Activated naive CD8-positive, alpha-beta T cell treated with anti-CD3 and anti-CD28 coated beads, Interleukin-2, amount 10 ng/mL, durations not matched to agents 7 days and 5 days (primary cell): ENCODE data around the gene CD164L2. TPM values are rescaled to one million over a fixed set of nuclear protein-coding genes. Genes with fewer than 3 reads are reported as not detected.

ENCODE experiments used
- ATAC-seq: fragments of 150-1000 bp; cut with Tn5 transposase; one replicate; pipeline ENCODE4 v1.10.0; 2021; ENCODE audit warnings: low read depth, moderate library complexity
- POLR2A ChIA-PET: fragments of 350-600 bp; sonication (Branson Sonifier 250); formaldehyde crosslinking; loops from one replicate; lab custom pipeline; 2021; ENCODE audit warnings: antibody characterized with exemption; lab: Charles Lee
- DNase-seq: peaks from one replicate; pipeline ENCODE4 v3.0.0; 2021
- H3K27ac Mint-ChIP-seq: one replicate; pipeline ENCODE4 v1.8.0; 2022; ENCODE audit warnings: mild to moderate bottlenecking, mixed read lengths
- H3K27me3 Mint-ChIP-seq: one replicate; pipeline ENCODE4 v1.8.0; 2022; ENCODE audit warnings: mild to moderate bottlenecking, moderate library complexity, mixed read lengths
- H3K36me3 Mint-ChIP-seq: one replicate; pipeline ENCODE4 v1.8.0; 2021; ENCODE audit warnings: mild to moderate bottlenecking, mixed read lengths
- H3K4me1 Mint-ChIP-seq: one replicate; pipeline ENCODE4 v1.8.0; 2021; ENCODE audit warnings: mixed read lengths
- H3K4me3 Mint-ChIP-seq: one replicate; pipeline ENCODE4 v1.8.0; 2022; ENCODE audit warnings: mild to moderate bottlenecking, moderate library complexity, mixed read lengths
- H3K9me3 Mint-ChIP-seq: one replicate; pipeline ENCODE4 v1.8.0; 2021; ENCODE audit warnings: mixed read lengths
- total RNA-seq, 2 experiments: library from RNA; stranded (reverse); gene quantifications; one replicate each; pipeline ENCODE4 v1.2.3, GENCODE V29; 2021

The CD164L2 gene
- total RNA-seq, 2 experiments from 2014 or later, result not detected

GRCh38 chr1:27342778-27343638 lies 40.1 kb downstream of the CD164L2 start:
- Mint-ChIP-seq H3K4me3 (peak overlapping the region; percentile 94), H3K27me3 (no peaks in the 10 kb centered on the region), H3K27ac (peak overlapping the region; percentile 96), H3K36me3 (peaks cover 9% of the 10 kb centered on the region), H3K9me3 (no peaks in the 10 kb centered on the region), H3K4me1 (peaks cover 31% of the 10 kb centered on the region)
- peak; percentile 75 for DNase-seq
- POLR2A ChIA-PET, result interaction anchor here (1.1 to 3.1 kb wide), 6 partner anchors 10 to 329 kb away, joined by 3 to 29 read pairs (median 9); partner anchors contain the start of genes IFI6 and TMEM222
- ATAC-seq, result peak; percentile 73

- POLR2A ChIA-PET, result interaction anchor here (0.6 to 3.1 kb wide), 12 partner anchors 8 to 384 kb away, joined by 3 to 23 read pairs (median 4); partner anchors contain the start of genes FAM76A, MAP3K6 and TMEM222
- DNase-seq (peak; percentile 59), ATAC-seq (peak; percentile 50)
- H3K36me3 Mint-ChIP-seq, result peaks cover 9% of the 10 kb centered on the region
- peak overlapping the region; percentile 96 for H3K27ac Mint-ChIP-seq
- H3K27me3 Mint-ChIP-seq, result no peaks in the 10 kb centered on the region
- H3K4me3 Mint-ChIP-seq, result peak overlapping the region; percentile 94
- no peaks in the 10 kb centered on the region for H3K9me3 Mint-ChIP-seq
- peaks cover 29% of the 10 kb centered on the region for H3K4me1 Mint-ChIP-seq
Observed at GRCh38 chr1:27342391-27342777, 40.7 kb downstream of the CD164L2 start.

GRCh38 chr1:27341525-27342252 lies 41.4 kb downstream of the CD164L2 start, which contains the start of gene SYTL1:
Gene SYTL1, plus strand, starts transcription at chr1:27342022. Its CDS starts 3,313 bp downstream, at chr1:27345335.
- H3K4me1 Mint-ChIP-seq, result peaks cover 29% of the 10 kb centered on the region
- no peaks in the 10 kb centered on the region for H3K27me3 Mint-ChIP-seq
- no peaks in the 10 kb centered on the region for H3K9me3 Mint-ChIP-seq
- peaks cover 8% of the 10 kb centered on the region for H3K36me3 Mint-ChIP-seq
- POLR2A ChIA-PET, result interaction anchor here (0.6 to 3.1 kb wide), 12 partner anchors 8 to 384 kb away, joined by 3 to 23 read pairs (median 4); partner anchors contain the start of genes FAM76A, MAP3K6 and TMEM222
- peak; percentile 79 for ATAC-seq
- peak; percentile 82 for DNase-seq
- peak within 1 kb of the TSS; percentile 96 for H3K27ac Mint-ChIP-seq
- peak within 1 kb of the TSS; percentile 94 for H3K4me3 Mint-ChIP-seq

GRCh38 chr1:27339213-27339612 lies 43.9 kb downstream of the CD164L2 start:
- DNase-seq (no peak), ATAC-seq (no peak)
- H3K4me3 Mint-ChIP-seq, result no peak overlapping the region
- no peaks in the 10 kb centered on the region for H3K27me3 Mint-ChIP-seq
- H3K9me3 Mint-ChIP-seq, result no peaks in the 10 kb centered on the region
- H3K27ac Mint-ChIP-seq, result peak overlapping the region; percentile 39
- POLR2A ChIA-PET, result interaction anchor here (1.0 kb wide), 1 partner anchor 16 kb away, joined by 3 read pairs; no protein-coding TSS in a partner anchor
- peaks cover 10% of the 10 kb centered on the region for H3K36me3 Mint-ChIP-seq
- peaks cover 25% of the 10 kb centered on the region for H3K4me1 Mint-ChIP-seq

GRCh38 chr1:27338751-27339150 lies 44.4 kb downstream of the CD164L2 start:
- DNase-seq, result no peak
- POLR2A ChIA-PET, result interaction anchor here (0.9 kb wide), 1 partner anchor 18 kb away, joined by 3 read pairs; no protein-coding TSS in a partner anchor
- Mint-ChIP-seq H3K4me1 (peaks cover 24% of the 10 kb centered on the region), H3K27me3 (no peaks in the 10 kb centered on the region), H3K9me3 (no peaks in the 10 kb centered on the region), H3K36me3 (peaks cover 12% of the 10 kb centered on the region), H3K4me3 (no peak overlapping the region), H3K27ac (peak overlapping the region; percentile 71)
- ATAC-seq, result no peak

GRCh38 chr1:27336756-27337155 lies 46.4 kb downstream of the CD164L2 start:
- Mint-ChIP-seq H3K4me3 (no peak overlapping the region), H3K27me3 (no peaks in the 10 kb centered on the region), H3K4me1 (peaks cover 22% of the 10 kb centered on the region), H3K27ac (no peak overlapping the region), H3K36me3 (peaks cover 9% of the 10 kb centered on the region), H3K9me3 (no peaks in the 10 kb centered on the region)
- DNase-seq, result no peak
- no peak for ATAC-seq
- POLR2A ChIA-PET, result interaction anchor here (1.3 kb wide), 1 partner anchor 11 kb away, joined by 3 read pairs; no protein-coding TSS in a partner anchor

GRCh38 chr1:27335506-27336422 lies 47.4 kb downstream of the CD164L2 start:
- Mint-ChIP-seq H3K9me3 (no peaks in the 10 kb centered on the region), H3K36me3 (peaks cover 9% of the 10 kb centered on the region), H3K27ac (no peak overlapping the region), H3K4me3 (no peak overlapping the region), H3K4me1 (peaks cover 17% of the 10 kb centered on the region), H3K27me3 (no peaks in the 10 kb centered on the region)
- POLR2A ChIA-PET, result interaction anchor here (1.3 to 1.5 kb wide), 2 partner anchors 10 to 13 kb away, joined by 3 to 4 read pairs; partner anchors contain the start of gene TMEM222
- DNase-seq (no peak), ATAC-seq (no peak)

- Mint-ChIP-seq H3K9me3 (no peaks in the 10 kb centered on the region), H3K36me3 (peaks cover 9% of the 10 kb centered on the region), H3K27ac (no peak overlapping the region), H3K4me3 (no peak overlapping the region), H3K4me1 (peaks cover 14% of the 10 kb centered on the region), H3K27me3 (no peaks in the 10 kb centered on the region)
- POLR2A ChIA-PET, result interaction anchor here (1.2 kb wide), 1 partner anchor 24 kb away, joined by 4 read pairs; no protein-coding TSS in a partner anchor
- ATAC-seq (no peak), DNase-seq (no peak)
Observed at GRCh38 chr1:27333717-27334279, 49.3 kb downstream of the CD164L2 start.

- H3K36me3 Mint-ChIP-seq, result peaks cover 9% of the 10 kb centered on the region
- POLR2A ChIA-PET, result interaction anchor here (0.7 to 1.2 kb wide), 6 partner anchors 8 to 98 kb away, joined by 3 to 4 read pairs (median 4); no protein-coding TSS in a partner anchor
Observed at GRCh38 chr1:27332536-27333281, 50.4 kb downstream of the CD164L2 start.

GRCh38 chr1:27331922-27332321 lies 51.2 kb downstream of the CD164L2 start:
- Mint-ChIP-seq H3K9me3 (no peaks in the 10 kb centered on the region), H3K4me1 (peaks cover 18% of the 10 kb centered on the region), H3K27ac (peak overlapping the region; percentile 34), H3K36me3 (peaks cover 9% of the 10 kb centered on the region), H3K4me3 (no peak overlapping the region), H3K27me3 (no peaks in the 10 kb centered on the region)
- POLR2A ChIA-PET, result interaction anchor here (0.7 to 1.0 kb wide), 5 partner anchors 9 to 99 kb away, joined by 3 to 4 read pairs (median 4); no protein-coding TSS in a partner anchor
- ATAC-seq, result no peak
- DNase-seq, result no peak

More at GRCh38 chr1:27332536-27333281, 50.4 kb downstream of the CD164L2 start:
- Mint-ChIP-seq H3K27me3 (no peaks in the 10 kb centered on the region), H3K27ac (peak overlapping the region; percentile 57), H3K4me3 (no peak overlapping the region), H3K4me1 (peaks cover 18% of the 10 kb centered on the region), H3K9me3 (no peaks in the 10 kb centered on the region)
- DNase-seq (peak; percentile 73), ATAC-seq (peak; percentile 79)

- Mint-ChIP-seq H3K27ac (peak overlapping the region; percentile 45), H3K27me3 (no peaks in the 10 kb centered on the region), H3K9me3 (no peaks in the 10 kb centered on the region), H3K4me1 (peaks cover 18% of the 10 kb centered on the region), H3K4me3 (no peak overlapping the region), H3K36me3 (peaks cover 6% of the 10 kb centered on the region)
- POLR2A ChIA-PET, result no interaction called here
- ATAC-seq, result no peak
- DNase-seq, result no peak
Observed at GRCh38 chr1:27331426-27331825, 51.7 kb downstream of the CD164L2 start.
